ENCODE results near the gene KDM8.

- TF ChIP-seq, protein P1, sequence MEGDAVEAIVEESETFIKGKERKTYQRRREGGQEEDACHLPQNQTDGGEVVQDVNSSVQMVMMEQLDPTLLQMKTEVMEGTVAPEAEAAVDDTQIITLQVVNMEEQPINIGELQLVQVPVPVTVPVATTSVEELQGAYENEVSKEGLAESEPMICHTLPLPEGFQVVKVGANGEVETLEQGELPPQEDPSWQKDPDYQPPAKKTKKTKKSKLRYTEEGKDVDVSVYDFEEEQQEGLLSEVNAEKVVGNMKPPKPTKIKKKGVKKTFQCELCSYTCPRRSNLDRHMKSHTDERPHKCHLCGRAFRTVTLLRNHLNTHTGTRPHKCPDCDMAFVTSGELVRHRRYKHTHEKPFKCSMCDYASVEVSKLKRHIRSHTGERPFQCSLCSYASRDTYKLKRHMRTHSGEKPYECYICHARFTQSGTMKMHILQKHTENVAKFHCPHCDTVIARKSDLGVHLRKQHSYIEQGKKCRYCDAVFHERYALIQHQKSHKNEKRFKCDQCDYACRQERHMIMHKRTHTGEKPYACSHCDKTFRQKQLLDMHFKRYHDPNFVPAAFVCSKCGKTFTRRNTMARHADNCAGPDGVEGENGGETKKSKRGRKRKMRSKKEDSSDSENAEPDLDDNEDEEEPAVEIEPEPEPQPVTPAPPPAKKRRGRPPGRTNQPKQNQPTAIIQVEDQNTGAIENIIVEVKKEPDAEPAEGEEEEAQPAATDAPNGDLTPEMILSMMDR (IDR thresholded peaks at IDR 0.05): no peak
- TF ChIP-seq POLR2A (IDR thresholded peaks at IDR 0.05): no peak
These were observed 4.1 kb upstream of the KDM8 start for GRCh38 chr16:27199235-27199586.
